ENCODE data around the gene CFAP221. TPM values are rescaled to one million over a fixed set of nuclear protein-coding genes. Genes with fewer than 3 reads are reported as not detected.

CFAP221 gene
- total and polyA plus RNA-seq, 4 experiments from 2014 or later: not detected

DNA sequence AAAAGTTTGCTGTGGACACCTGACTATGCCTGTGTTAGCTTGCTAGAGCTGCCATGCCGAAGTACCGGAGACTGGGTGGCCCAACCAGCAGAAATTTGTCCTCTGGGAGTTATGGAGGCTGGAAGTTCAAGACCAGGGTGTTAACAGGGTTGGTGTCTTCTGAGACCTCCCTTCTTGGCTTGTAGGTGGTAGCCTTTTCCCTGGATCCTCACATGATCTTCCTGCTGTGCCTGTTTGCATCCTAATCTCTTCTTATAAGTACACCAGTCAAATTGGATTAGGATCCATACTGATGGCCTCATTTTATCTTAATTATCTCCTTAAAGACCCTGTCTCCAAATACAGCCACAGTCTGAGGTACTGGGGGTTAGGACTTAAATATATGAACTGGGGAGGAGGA lies 135.6 kb downstream of the CFAP221 start:
- H3K4me3 ChIP-seq (ENCODE audit: low read length in 2 of 2): peak overlapping the region; percentile 55 to 84
- ChIA-PET POLR2A (ENCODE audit: partially characterized antibody) (interaction anchor here (3.3 kb wide), 1 partner anchor 16 kb away, joined by 31 read pairs; no protein-coding TSS in a partner anchor), CTCF (ENCODE audit: partially characterized antibody) (no interaction called here)
- peaks cover 22 to 49% (median 35%) of the 10 kb centered on the region in 4 donors for H3K4me1 Mint-ChIP-seq
- no peaks in the 10 kb centered on the region for H3K9me3 ChIP-seq (ENCODE audit: control insufficient read depth in 1 of 2, low read length in 2 of 2)
- intact Hi-C loops (cut with micrococcal nuclease): loop anchor here (1.0 to 2.0 kb wide), 8 partner anchors 15 to 1865 kb away; partner anchors contain the start of genes C2orf76, DBI, DDX18 and EPB41L5
- peaks cover 0 to 12% (median 0%) of the 10 kb centered on the region in 8 donors for H3K9me3 Mint-ChIP-seq
- peaks cover 6% of the 10 kb centered on the region for H3K36me3 ChIP-seq (ENCODE audit: insufficient read depth, low read length)
- peaks cover 17% of the 10 kb centered on the region for H3K4me1 ChIP-seq (ENCODE audit: insufficient read depth, low read length)
- DNase-seq: no peak
- H3K27me3 Mint-ChIP-seq: peaks cover 0 to 6% of the 10 kb centered on the region in 2 donors
- peaks cover 9 to 27% of the 10 kb centered on the region in 2 donors for H3K36me3 Mint-ChIP-seq
- H3K27ac ChIP-seq (ENCODE audit: low read depth, low read length): peak overlapping the region; percentile 75
- peak overlapping the region; percentile 59 to 98 (median 96) for H3K27ac Mint-ChIP-seq
- peak overlapping the region; percentile 75 to 96 (median 94) for H3K4me3 Mint-ChIP-seq
- no peaks in the 10 kb centered on the region for H3K27me3 ChIP-seq (ENCODE audit: insufficient read depth, low read length)

- H3K9me3 Mint-ChIP-seq: peaks cover 0 to 12% (median 0%) of the 10 kb centered on the region in 8 donors
- peak overlapping the region; percentile 17 to 95 (median 62) for H3K4me3 Mint-ChIP-seq
- peaks cover 9 to 28% of the 10 kb centered on the region in 2 donors for H3K36me3 Mint-ChIP-seq
- intact Hi-C loops (cut with micrococcal nuclease): no loop called here
- Histone ChIP-seq H3K4me1 (ENCODE audit: insufficient read depth, low read length) (peaks cover 17% of the 10 kb centered on the region), H3K36me3 (ENCODE audit: insufficient read depth, low read length) (peaks cover 6% of the 10 kb centered on the region), H3K27ac (ENCODE audit: low read depth, low read length) (no peak overlapping the region), H3K4me3 (ENCODE audit: low read length in 2 of 2) (no peak overlapping the region), H3K9me3 (ENCODE audit: control insufficient read depth in 1 of 2, low read length in 2 of 2) (no peaks in the 10 kb centered on the region), H3K27me3 (ENCODE audit: insufficient read depth, low read length) (no peaks in the 10 kb centered on the region)
- peak overlapping the region in 3 of 7 donors; percentile 29 to 97 (median 42) for H3K27ac Mint-ChIP-seq
- ChIA-PET CTCF (ENCODE audit: partially characterized antibody) (no interaction called here), POLR2A (ENCODE audit: partially characterized antibody) (interaction anchor here (1.3 to 3.3 kb wide), 2 partner anchors 16 to 79 kb away, joined by 4 to 31 read pairs; partner anchors contain the start of gene PTPN4)
- H3K27me3 Mint-ChIP-seq: peaks cover 0 to 6% of the 10 kb centered on the region in 2 donors
- no peak for DNase-seq
- H3K4me1 Mint-ChIP-seq: peaks cover 22 to 49% (median 35%) of the 10 kb centered on the region in 4 donors
Measured at GRCh38 chr2:119680457-119681202, 136.4 kb downstream of the CFAP221 start.

DNA sequence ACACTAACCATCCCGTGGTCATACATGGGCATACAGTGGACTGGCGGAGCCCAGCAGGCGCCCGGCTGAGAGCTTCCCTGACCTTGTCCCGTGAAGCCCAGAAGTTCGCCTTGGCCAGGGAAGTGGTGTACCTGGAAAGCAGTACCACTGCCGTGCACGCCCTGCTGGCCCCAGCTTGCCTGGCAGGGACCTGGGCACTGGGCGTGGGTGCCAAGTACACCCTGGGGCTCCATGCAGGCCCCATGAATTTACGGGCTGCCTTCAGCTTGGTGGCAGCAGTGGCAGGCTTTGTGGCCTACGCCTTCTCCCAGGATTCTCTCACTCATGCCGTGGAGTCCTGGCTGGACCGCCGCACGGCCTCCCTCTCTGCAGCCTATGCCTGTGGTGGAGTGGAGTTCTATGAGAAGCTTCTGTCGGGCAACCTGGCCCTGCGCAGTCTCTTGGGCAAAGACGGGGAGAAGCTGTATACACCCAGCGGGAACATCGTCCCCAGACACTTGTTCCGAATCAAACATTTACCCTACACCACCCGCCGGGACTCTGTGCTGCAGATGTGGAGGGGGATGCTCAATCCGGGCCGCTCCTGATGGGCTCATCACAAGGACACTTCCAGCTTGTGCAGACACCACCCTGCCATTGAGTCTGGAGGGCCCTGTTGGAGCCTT lies 137.1 kb downstream of the CFAP221 start:
- H3K4me3 Mint-ChIP-seq: peak overlapping the region in 3 of 8 donors; percentile 31 to 95 (median 57)
- H3K27me3 Mint-ChIP-seq: peaks cover 0 to 6% of the 10 kb centered on the region in 2 donors
- Histone ChIP-seq H3K4me1 (ENCODE audit: insufficient read depth, low read length) (peaks cover 17% of the 10 kb centered on the region), H3K4me3 (ENCODE audit: low read length in 2 of 2) (no peak overlapping the region), H3K27ac (ENCODE audit: low read depth, low read length) (no peak overlapping the region), H3K27me3 (ENCODE audit: insufficient read depth, low read length) (no peaks in the 10 kb centered on the region), H3K36me3 (ENCODE audit: insufficient read depth, low read length) (peaks cover 6% of the 10 kb centered on the region), H3K9me3 (ENCODE audit: control insufficient read depth in 1 of 2, low read length in 2 of 2) (no peaks in the 10 kb centered on the region)
- peaks cover 22 to 49% (median 34%) of the 10 kb centered on the region in 4 donors for H3K4me1 Mint-ChIP-seq
- peak overlapping the region in 1 of 7 donors; percentile 42 for H3K27ac Mint-ChIP-seq
- intact Hi-C loops (cut with micrococcal nuclease): no loop called here
- ChIA-PET CTCF (ENCODE audit: partially characterized antibody) (no interaction called here), POLR2A (ENCODE audit: partially characterized antibody) (interaction anchor here (1.3 kb wide), 1 partner anchor 78 kb away, joined by 4 read pairs; the partner anchor contains the start of gene PTPN4)
- DNase-seq: no peak
- peaks cover 9 to 30% of the 10 kb centered on the region in 2 donors for H3K36me3 Mint-ChIP-seq
- peaks cover 0 to 9% (median 0%) of the 10 kb centered on the region in 8 donors for H3K9me3 Mint-ChIP-seq

- Mint-ChIP-seq H3K27me3 (peaks cover 0 to 6% of the 10 kb centered on the region in 2 donors), H3K36me3 (peaks cover 9 to 35% of the 10 kb centered on the region in 2 donors), H3K4me3 (peak overlapping the region in 2 of 8 donors; percentile 17 to 57), H3K27ac (peak overlapping the region in 1 of 7 donors; percentile 60), H3K4me1 (peaks cover 22 to 49% (median 34%) of the 10 kb centered on the region in 4 donors), H3K9me3 (peaks cover 0 to 9% (median 0%) of the 10 kb centered on the region in 8 donors)
- H3K4me3 ChIP-seq (ENCODE audit: low read length in 2 of 2): no peak overlapping the region
- peaks cover 17% of the 10 kb centered on the region for H3K4me1 ChIP-seq (ENCODE audit: insufficient read depth, low read length)
- POLR2A ChIA-PET (ENCODE audit: partially characterized antibody): interaction anchor here (1.3 kb wide), 1 partner anchor 78 kb away, joined by 4 read pairs; the partner anchor contains the start of gene PTPN4
- intact Hi-C loops (cut with micrococcal nuclease): no loop called here
- CTCF ChIA-PET (ENCODE audit: partially characterized antibody): no interaction called here
- no peak for DNase-seq
- H3K27ac ChIP-seq (ENCODE audit: low read depth, low read length): no peak overlapping the region
- no peaks in the 10 kb centered on the region for H3K9me3 ChIP-seq (ENCODE audit: control insufficient read depth in 1 of 2, low read length in 2 of 2)
- H3K36me3 ChIP-seq (ENCODE audit: insufficient read depth, low read length): peaks cover 8% of the 10 kb centered on the region
- no peaks in the 10 kb centered on the region for H3K27me3 ChIP-seq (ENCODE audit: insufficient read depth, low read length)
Measured at GRCh38 chr2:119681868-119682220, 137.6 kb downstream of the CFAP221 start.

- H3K4me3 ChIP-seq (ENCODE audit: low read length in 2 of 2): no peak overlapping the region
- H3K36me3 Mint-ChIP-seq: peaks cover 16 to 42% of the 10 kb centered on the region in 2 donors
- ChIA-PET CTCF (ENCODE audit: partially characterized antibody) (no interaction called here), POLR2A (ENCODE audit: partially characterized antibody) (no interaction called here)
- H3K4me3 Mint-ChIP-seq: no peak overlapping the region
- DNase-seq: no peak
- H3K27me3 ChIP-seq (ENCODE audit: insufficient read depth, low read length): no peaks in the 10 kb centered on the region
- peaks cover 11% of the 10 kb centered on the region for H3K36me3 ChIP-seq (ENCODE audit: insufficient read depth, low read length)
- H3K9me3 ChIP-seq (ENCODE audit: control insufficient read depth in 1 of 2, low read length in 2 of 2): no peaks in the 10 kb centered on the region
- peaks cover 0 to 9% (median 0%) of the 10 kb centered on the region in 8 donors for H3K9me3 Mint-ChIP-seq
- H3K27ac ChIP-seq (ENCODE audit: low read depth, low read length): no peak overlapping the region
- peaks cover 0 to 6% of the 10 kb centered on the region in 2 donors for H3K27me3 Mint-ChIP-seq
- peaks cover 22 to 48% (median 33%) of the 10 kb centered on the region in 4 donors for H3K4me1 Mint-ChIP-seq
- H3K4me1 ChIP-seq (ENCODE audit: insufficient read depth, low read length): peaks cover 17% of the 10 kb centered on the region
- intact Hi-C loops (cut with micrococcal nuclease): no loop called here
- H3K27ac Mint-ChIP-seq: peak overlapping the region in 3 of 7 donors; percentile 29 to 73 (median 36)
Measured at GRCh38 chr2:119682578-119682977, 138.3 kb downstream of the CFAP221 start.

DNA sequence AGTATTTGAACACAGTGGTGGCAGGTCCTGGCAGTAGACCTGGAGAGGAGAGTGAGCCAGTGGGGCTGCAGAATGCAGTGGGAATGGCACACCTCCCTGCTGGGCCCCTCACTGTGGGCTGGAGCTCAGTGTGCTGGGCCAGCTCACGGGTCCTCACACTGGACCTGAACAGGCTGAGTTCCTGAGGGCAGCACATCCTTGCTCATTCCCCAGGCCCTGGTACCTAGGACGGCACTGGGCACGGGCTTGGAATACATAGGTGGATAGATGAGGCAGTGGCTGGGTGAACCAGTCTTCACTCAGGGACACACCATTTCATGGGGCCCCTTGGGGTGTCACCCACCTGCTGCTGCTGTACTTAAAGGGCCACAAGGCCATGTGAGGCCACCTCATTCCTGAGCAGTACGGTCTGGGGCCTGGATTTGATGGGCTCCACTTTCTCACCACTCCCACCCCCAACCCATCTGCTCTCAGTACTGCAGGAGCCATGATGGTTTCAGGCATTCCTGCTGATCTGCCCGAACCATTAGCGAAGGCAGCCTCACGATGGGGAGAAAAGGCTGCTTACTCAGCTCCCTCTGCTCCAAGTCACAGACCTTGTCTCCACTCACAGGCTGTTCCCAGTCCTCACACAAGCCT lies 138.9 kb downstream of the CFAP221 start:
- no peak overlapping the region for H3K27ac Mint-ChIP-seq
- no peak overlapping the region for H3K4me3 ChIP-seq (ENCODE audit: low read length in 2 of 2)
- peaks cover 0 to 5% (median 0%) of the 10 kb centered on the region in 8 donors for H3K9me3 Mint-ChIP-seq
- intact Hi-C loops (cut with micrococcal nuclease): no loop called here
- no peak for DNase-seq
- peaks cover 17 to 45% of the 10 kb centered on the region in 2 donors for H3K36me3 Mint-ChIP-seq
- no peaks in the 10 kb centered on the region for H3K9me3 ChIP-seq (ENCODE audit: control insufficient read depth in 1 of 2, low read length in 2 of 2)
- ChIA-PET CTCF (ENCODE audit: partially characterized antibody) (interaction anchor here (1.6 kb wide), 1 partner anchor 20 kb away, joined by 4 read pairs; no protein-coding TSS in a partner anchor), POLR2A (ENCODE audit: partially characterized antibody) (no interaction called here)
- peaks cover 0 to 4% of the 10 kb centered on the region in 2 donors for H3K27me3 Mint-ChIP-seq
- no peak overlapping the region for H3K27ac ChIP-seq (ENCODE audit: low read depth, low read length)
- H3K4me3 Mint-ChIP-seq: no peak overlapping the region
- H3K27me3 ChIP-seq (ENCODE audit: insufficient read depth, low read length): no peaks in the 10 kb centered on the region
- H3K4me1 ChIP-seq (ENCODE audit: insufficient read depth, low read length): peaks cover 13% of the 10 kb centered on the region
- peaks cover 16 to 42% (median 27%) of the 10 kb centered on the region in 4 donors for H3K4me1 Mint-ChIP-seq
- H3K36me3 ChIP-seq (ENCODE audit: insufficient read depth, low read length): peaks cover 13% of the 10 kb centered on the region
